Measurements from ENCODE around the gene PROSER3. TPM values are rescaled to one million over a fixed set of nuclear protein-coding genes. Genes with fewer than 3 reads are reported as not detected.
"Not testable (repeated sequence)": the region's sequence is repeated elsewhere in the genome, so short reads cannot be mapped to it uniquely, and the experiment has no call there.

The PROSER3 gene
- total and polyA plus RNA-seq, 2 of the 4 experiments (the other 2 are of a cell fraction), result 5.4 to 21.8 TPM

GRCh38 chr19:35723671-35724070 lies 34.3 kb upstream of the PROSER3 start:
- WGBS, 2 experiments (ENCODE audit: extremely low coverage in 2 of 2, insufficient read length in 1 of 2), result 98% methylated on average over 19 of the region's 24 CpGs; no CpG with 5 or more reads in 1 of the 2 experiments
- ChIA-PET POLR2A (ENCODE audit: unreplicated experiment) (interaction anchor here (0.6 kb wide), 1 partner anchor 17 kb away, joined by 3 read pairs; no protein-coding TSS in a partner anchor), CTCF (no interaction called here)
- Histone ChIP-seq H3K23ac (ENCODE audit: low read depth, low read length) (no peak overlapping the region), H3K4me1 (ENCODE audit: control insufficient read depth, insufficient read depth, low read length) (peaks cover 6% of the 10 kb centered on the region), H2BK5ac (ENCODE audit: low read depth, low read length, poor library complexity, severe bottlenecking) (no peak overlapping the region), H2AK9ac (replicated peaks; ENCODE audit: low read depth, low read length, poor library complexity) (no peak overlapping the region), H3K9ac (ENCODE audit: low read depth, low read length) (no peak overlapping the region), H4K8ac (ENCODE audit: low read depth in 2 of 2, low read length in 2 of 2) (no peak overlapping the region), H3K56ac (ENCODE audit: extremely low read depth, insufficient read depth, low read length) (no peak overlapping the region), H3K18ac (ENCODE audit: low read depth, low read length) (no peak overlapping the region), H3K4me3 (ENCODE audit: insufficient read depth, low read depth, low read length) (no peak overlapping the region), H3K4ac (ENCODE audit: low read depth, low read length) (no peak overlapping the region), H3K79me1 (ENCODE audit: low read depth in 1 of 2, low read length in 2 of 2) (peaks cover 16 to 44% of the 10 kb centered on the region in 2 experiments; a peak in 3 of 4 replicates), H2BK20ac (ENCODE audit: low read depth, low read length) (no peak overlapping the region), H3K36me3 (ENCODE audit: control insufficient read depth, insufficient read depth, low read length) (peaks cover 76% of the 10 kb centered on the region), H2BK120ac (ENCODE audit: low read depth, low read length) (no peak overlapping the region), H3K14ac (replicated peaks; ENCODE audit: low read depth, low read length) (no peak overlapping the region), H3K9me1 (ENCODE audit: insufficient read depth, low read length) (no peaks in the 10 kb centered on the region; the same call in 1 of the 2 replicates), H3K27me3 (ENCODE audit: control insufficient read depth, insufficient read depth, low read length) (no peaks in the 10 kb centered on the region), H4K20me1 (ENCODE audit: insufficient read depth, low read length) (peaks cover 26% of the 10 kb centered on the region), H2AFZ (replicated peaks; ENCODE audit: low read length, poor library complexity) (no peak overlapping the region), H3K27ac (ENCODE audit: insufficient read depth, low read length) (no peak overlapping the region), H2AK5ac (ENCODE audit: low read depth, low read length) (no peak overlapping the region), H4K91ac (ENCODE audit: insufficient read depth, low read depth, low read length) (no peak overlapping the region), H3K4me2 (ENCODE audit: low read depth, low read length) (no peak overlapping the region), H4K5ac (ENCODE audit: low read depth, low read length) (no peak overlapping the region), H2BK15ac (ENCODE audit: low read depth, low read length) (no peak overlapping the region), H3K9me3 (ENCODE audit: control insufficient read depth, insufficient read depth, low read length) (no peaks in the 10 kb centered on the region)
- intact Hi-C loops (cut with micrococcal nuclease) (no loop called here), dilution Hi-C loops (cut with HindIII; ENCODE audit: low sequenced_read_pairs, unreplicated experiment) (no loop called here), in situ Hi-C loops (cut with MboI; ENCODE audit: low sequenced_read_pairs) (no loop called here)
- no peak for TF ChIP-seq MAFK (IDR thresholded peaks at IDR 0.05; ENCODE audit: low read depth, low read length)
- no peak for TF ChIP-seq CHD1 (IDR thresholded peaks at IDR 0.05; ENCODE audit: low read depth, low read length)
- no peak for TF ChIP-seq POLR2A (IDR thresholded peaks at IDR 0.05; ENCODE audit: low read depth, low read length)
- ATAC-seq (ENCODE audit: low read depth) (no peak), DNase-seq (no peak)
- BruUV-seq (replicated peaks), result no TSS peak

- POLR2A ChIA-PET (ENCODE audit: unreplicated experiment); H3K18ac ChIP-seq (ENCODE audit: low read depth, low read length); CTCF ChIA-PET; H2BK20ac ChIP-seq (ENCODE audit: low read depth, low read length); H2BK120ac ChIP-seq (ENCODE audit: low read depth, low read length); H2BK15ac ChIP-seq (ENCODE audit: low read depth, low read length); intact Hi-C loops (cut with micrococcal nuclease); H3K9me3 ChIP-seq (ENCODE audit: control insufficient read depth, insufficient read depth, low read length); H3K4me3 ChIP-seq (ENCODE audit: insufficient read depth, low read depth, low read length); H3K4me1 ChIP-seq (ENCODE audit: control insufficient read depth, insufficient read depth, low read length); H3K14ac ChIP-seq (replicated peaks; ENCODE audit: low read depth, low read length); H2AK5ac ChIP-seq (ENCODE audit: low read depth, low read length); H2AK9ac ChIP-seq (replicated peaks; ENCODE audit: low read depth, low read length, poor library complexity); H4K8ac ChIP-seq (ENCODE audit: low read depth in 2 of 2, low read length in 2 of 2); ATAC-seq (ENCODE audit: low read depth); H3K23ac ChIP-seq (ENCODE audit: low read depth, low read length); H3K9ac ChIP-seq (ENCODE audit: low read depth, low read length); H2BK5ac ChIP-seq (ENCODE audit: low read depth, low read length, poor library complexity, severe bottlenecking); H3K4me2 ChIP-seq (ENCODE audit: low read depth, low read length); dilution Hi-C loops (cut with HindIII; ENCODE audit: low sequenced_read_pairs, unreplicated experiment); H4K91ac ChIP-seq (ENCODE audit: insufficient read depth, low read depth, low read length); H3K27me3 ChIP-seq (ENCODE audit: control insufficient read depth, insufficient read depth, low read length); H3K4ac ChIP-seq (ENCODE audit: low read depth, low read length); DNase-seq; H3K56ac ChIP-seq (ENCODE audit: extremely low read depth, insufficient read depth, low read length); H3K9me1 ChIP-seq (ENCODE audit: insufficient read depth, low read length); H4K5ac ChIP-seq (ENCODE audit: low read depth, low read length); in situ Hi-C loops (cut with MboI; ENCODE audit: low sequenced_read_pairs); BruUV-seq (replicated peaks); H2AFZ ChIP-seq (replicated peaks; ENCODE audit: low read length, poor library complexity); H3K27ac ChIP-seq (ENCODE audit: insufficient read depth, low read length): not testable (repeated sequence)
- 90% methylated on average over 2 of the region's 7 CpGs; no CpG with 5 or more reads in 1 of the 2 experiments for WGBS, 2 experiments (ENCODE audit: extremely low coverage in 2 of 2, insufficient read length in 1 of 2)
- peaks cover 80% of the 10 kb centered on the region for H3K36me3 ChIP-seq (ENCODE audit: control insufficient read depth, insufficient read depth, low read length)
- H4K20me1 ChIP-seq (ENCODE audit: insufficient read depth, low read length), result peaks cover 21% of the 10 kb centered on the region
- peaks cover 14 to 39% of the 10 kb centered on the region in 2 experiments; a peak in 3 of 4 replicates for H3K79me1 ChIP-seq (ENCODE audit: low read depth in 1 of 2, low read length in 2 of 2)
Observed at GRCh38 chr19:35724132-35724531, 33.8 kb upstream of the PROSER3 start.

Measured in IMR-90 (cell line).